Uterus (tissue), 2 donors: ENCODE data around the gene PDE3B.

Source experiments
- CTCF ChIP-seq, 4 experiments: fragments of 200-600 bp in 2 of 4; fragments of 450-650 bp in 2 of 4; sonication (generic) in 2 of 4; IDR thresholded peaks; one replicate each; pipeline ENCODE4 v1.5.1; 2016 to 2019; ENCODE audit warnings: antibody characterized with exemption in 4 of 4, mild to moderate bottlenecking in 2 of 4, moderate library complexity in 1 of 4
- POLR2A ChIP-seq, 2 donors: fragments of 450-650 bp; IDR thresholded peaks; one replicate each; pipeline ENCODE4 v1.6.1; 2016; ENCODE audit warnings: antibody characterized with exemption in 2 of 2, mild to moderate bottlenecking in 1 of 2, moderate library complexity in 1 of 2

- TF ChIP-seq CTCF (IDR thresholded peaks at IDR 0.05) (no peak), POLR2A (IDR thresholded peaks at IDR 0.05) (no peak)
These were observed 8.1 kb upstream of the PDE3B start for GRCh38 chr11:14635546-14635945.
